GM19351 (cell line): Measurements from ENCODE around the gene ATRAID.
"Not testable (repeated sequence)": the region's sequence is repeated elsewhere in the genome, so short reads cannot be mapped to it uniquely, and the experiment has no call there.

Source experiments
- ATAC-seq: cut with Tn5 transposase; IDR thresholded peaks from one replicate; pipeline ENCODE4 v1.9.1; 2021; ENCODE audit warnings: mild to moderate bottlenecking, moderate library complexity; ENCODE audit not compliant: unreplicated experiment

ATRAID gene

DNA sequence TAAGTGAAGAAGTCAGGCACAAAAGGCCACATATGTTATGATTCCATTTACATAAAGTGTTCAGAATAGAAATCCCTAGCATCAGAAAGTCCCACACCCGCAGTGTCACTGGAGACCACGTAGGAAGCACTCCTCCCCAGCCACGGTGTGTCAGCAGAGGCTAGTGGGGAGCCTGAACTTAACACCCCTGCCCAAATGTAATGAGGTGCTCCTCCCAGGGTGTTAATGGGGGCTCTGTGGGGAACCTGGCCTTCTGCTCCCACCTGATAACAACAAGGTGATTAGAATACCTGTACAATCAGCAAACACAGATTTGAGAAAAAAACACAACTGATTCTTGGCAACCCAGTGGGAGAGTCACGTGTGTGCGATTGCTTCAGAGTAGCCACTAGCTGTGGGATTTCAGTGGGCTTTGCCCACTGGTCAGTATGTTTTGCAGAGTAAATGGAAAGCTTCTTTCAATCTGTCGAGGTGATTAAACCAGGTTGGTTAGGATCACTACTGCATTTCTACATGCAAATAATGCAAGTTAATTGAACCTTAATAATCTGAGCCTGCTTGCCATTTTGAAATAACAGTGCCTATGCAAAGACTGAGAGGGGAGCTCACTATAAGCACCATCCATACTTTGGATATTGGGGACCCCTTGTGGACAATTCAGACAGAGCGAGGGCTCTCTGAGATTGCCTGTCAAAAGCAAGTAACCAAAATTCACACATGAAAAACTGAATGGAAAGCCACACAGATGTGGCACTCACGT is 20.6 kb upstream of the ATRAID start:
- peak; percentile 50 for ATAC-seq

DNA sequence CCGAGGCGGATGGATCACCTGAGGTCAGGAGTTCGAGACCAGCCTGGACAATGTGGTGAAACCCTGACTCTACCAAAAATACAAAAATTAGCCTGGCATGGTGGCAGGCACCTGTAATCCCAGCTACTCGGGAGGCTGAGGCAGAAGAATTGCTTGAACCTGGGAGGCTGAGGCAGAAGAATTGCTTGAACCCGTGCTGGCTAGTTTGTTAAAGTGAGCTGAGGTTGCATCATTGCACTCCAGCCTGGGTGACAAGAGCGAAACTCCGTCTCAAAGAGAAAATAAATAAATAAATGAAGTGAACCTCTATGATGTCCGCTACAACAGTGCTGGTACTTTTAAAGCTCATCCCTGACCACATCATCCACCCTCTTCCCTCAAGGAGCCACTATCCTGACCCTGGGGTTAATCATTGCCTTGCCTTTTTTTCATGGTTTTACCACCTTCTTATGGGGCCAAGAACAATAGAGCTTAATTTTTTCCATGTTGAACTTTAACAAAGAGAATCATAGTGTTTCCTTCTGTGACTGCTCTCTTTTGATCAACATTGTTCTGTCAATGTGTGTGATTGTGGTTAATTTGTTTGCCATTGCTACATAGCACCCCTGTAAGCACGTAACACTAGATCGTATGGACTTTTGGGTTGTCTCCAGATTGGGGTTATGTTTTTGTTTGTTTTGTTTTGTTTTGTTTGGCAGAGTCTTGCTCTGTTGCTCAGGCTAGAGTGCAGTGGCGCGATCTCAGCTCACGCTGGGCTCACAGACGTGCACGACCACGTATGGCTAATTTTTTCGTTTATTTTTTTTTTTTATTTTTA is 17.1 kb upstream of the ATRAID start:
- ATAC-seq, result no peak

DNA sequence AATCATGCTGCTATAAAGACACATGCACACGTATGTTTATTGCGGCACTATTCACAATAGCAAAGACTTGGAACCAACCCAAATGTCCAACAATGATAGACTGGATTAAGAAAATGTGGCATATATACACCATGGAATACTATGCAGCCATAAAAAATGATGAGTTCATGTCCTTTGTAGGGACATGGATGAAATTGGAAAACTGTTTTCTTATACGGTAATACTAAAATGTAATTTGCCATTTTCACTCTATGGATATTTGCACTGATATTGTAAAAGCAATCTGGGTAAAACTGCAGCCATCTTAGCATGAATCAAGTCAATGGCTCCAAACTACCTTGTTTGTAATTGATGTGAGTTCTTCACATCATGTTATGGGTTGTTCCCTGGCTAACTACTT is 16.0 kb upstream of the ATRAID start:
- not testable (repeated sequence) for ATAC-seq

DNA sequence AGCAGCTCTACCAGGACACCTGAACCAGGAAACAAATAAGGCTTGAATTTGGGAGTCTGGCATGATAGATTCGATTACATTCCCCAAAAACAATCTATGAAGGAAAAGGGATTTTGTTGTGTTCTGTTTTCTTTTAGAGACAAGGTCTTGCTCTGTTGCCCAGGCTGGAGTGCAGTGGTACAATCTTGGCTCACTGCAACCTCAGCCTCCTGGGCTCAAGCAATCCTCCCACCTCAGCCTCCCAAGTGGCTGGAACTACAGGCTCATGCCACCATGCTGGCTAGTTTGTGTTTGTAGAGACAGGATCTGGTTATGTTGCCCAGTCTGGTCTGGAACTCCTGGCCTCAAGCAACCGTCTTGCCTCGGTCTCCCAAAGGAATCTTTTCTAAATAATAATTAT is 13.8 kb upstream of the ATRAID start:
- not testable (repeated sequence) for ATAC-seq

DNA sequence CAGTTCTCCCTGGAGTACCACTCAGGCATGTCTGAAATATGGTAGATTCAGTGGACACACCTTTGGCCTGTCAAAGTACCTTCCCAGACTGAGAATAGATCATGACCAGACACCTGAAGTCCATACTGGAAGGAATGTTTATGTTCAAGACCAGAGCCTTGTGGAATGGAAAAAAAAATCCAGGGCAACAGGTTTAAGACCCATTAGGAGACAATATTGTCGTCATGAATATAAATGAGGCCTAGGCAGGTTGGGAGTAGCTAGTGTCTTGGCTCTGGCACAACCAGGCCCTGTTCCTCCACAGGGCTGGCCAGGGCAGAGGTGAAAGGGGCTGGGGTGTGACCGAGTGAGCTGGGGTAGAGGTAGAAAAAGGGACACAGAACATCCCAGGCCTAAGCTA is 13.2 kb upstream of the ATRAID start:
- ATAC-seq, result no peak

DNA sequence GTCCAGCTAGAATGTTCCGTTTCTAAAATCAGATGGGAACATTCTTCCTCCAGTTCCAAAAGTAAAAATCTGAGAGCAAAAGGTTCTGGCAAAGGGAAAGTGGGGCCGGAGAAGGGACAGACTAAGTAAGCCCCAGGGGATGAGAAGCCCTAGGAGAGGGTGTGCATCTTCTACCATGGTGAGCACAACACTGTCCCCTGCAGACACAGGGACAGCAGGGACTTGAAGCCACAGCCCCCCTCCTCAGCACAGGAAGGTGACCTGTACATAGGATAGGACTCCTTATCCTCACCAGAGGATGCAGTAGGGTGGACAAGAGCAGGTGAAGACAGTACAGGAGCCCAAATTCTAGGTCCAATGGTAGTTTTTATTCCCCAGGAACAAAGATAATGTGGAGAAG is 12.6 kb upstream of the ATRAID start:
- no peak for ATAC-seq

DNA sequence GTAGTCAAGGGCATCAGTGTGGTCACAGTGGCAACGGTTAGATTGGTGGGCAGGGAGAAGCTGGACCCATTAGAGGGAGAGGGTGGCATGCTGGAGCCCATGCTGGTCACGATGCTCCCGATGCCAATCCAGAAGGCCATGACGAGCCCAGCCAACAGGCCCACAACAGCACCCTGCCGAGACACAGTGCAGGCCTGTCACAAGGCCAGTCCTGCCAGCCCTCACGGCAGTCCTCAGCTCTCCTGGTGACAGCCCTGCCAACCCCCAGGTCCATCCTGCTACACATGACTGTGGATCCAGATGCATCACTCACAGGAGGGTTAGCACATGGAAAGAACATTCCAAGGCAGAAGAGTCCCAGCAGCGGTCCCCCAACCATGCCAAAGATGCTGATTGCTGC is 10.2 kb upstream of the ATRAID start:
- no peak for ATAC-seq

DNA sequence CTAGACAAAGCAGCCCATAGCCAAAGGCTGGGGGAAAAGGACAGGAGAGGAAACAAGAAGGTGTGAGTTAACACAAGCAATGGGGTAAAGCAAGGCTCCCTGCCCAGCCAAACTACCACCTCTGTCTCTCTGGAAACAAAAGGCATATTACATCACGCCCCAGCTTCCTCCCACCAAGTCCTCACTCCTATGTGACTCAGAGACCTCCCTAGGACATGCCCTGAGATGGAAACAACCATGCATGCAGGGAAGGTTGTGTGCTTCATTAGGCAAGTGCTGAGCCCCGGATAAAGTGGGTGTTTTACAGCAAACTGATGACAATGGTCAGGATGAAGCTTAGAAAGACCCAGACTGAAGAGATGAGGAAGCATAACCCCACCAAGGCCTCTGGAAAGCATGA is 9.0 kb upstream of the ATRAID start:
- no peak for ATAC-seq

DNA sequence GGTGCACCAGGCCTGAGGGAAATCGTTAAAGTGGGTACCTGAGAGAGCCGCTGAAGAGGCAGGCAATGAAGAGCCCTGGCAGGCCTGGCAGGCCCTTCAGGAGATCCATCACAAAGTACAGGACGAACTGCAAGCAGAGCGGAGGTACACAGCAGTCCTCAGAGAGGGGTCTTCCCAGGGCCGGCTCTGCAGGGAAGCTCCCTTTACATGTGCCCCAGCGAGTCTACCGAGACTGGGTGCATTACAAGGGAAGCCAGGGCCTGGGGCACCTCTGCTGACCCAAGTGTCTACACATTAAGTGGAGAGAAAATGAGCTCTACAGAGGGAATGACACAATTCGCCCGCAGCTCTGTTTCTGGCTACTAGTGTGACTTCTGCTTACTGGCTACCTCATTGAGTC is 8.1 kb upstream of the ATRAID start:
- no peak for ATAC-seq

DNA sequence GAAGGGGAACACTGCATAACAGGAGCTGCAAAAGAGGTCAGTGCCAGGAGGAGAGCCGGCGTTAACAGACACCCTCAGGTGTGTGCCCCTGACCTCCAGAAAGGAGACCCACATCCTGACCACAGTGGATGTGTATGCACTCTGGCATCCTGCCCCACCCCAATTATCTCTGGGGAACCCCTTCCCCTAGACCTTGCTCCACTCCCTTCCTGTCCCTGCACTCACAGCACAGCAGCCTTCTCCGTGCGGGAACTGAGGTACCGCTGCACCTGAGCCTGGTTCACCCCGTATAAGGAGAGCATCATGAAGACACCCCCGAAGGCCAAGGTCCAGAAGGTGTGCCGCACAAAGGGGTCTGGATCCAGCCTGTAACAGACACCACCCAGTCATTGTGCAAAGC is 7.3 kb upstream of the ATRAID start:
- no peak for ATAC-seq

DNA sequence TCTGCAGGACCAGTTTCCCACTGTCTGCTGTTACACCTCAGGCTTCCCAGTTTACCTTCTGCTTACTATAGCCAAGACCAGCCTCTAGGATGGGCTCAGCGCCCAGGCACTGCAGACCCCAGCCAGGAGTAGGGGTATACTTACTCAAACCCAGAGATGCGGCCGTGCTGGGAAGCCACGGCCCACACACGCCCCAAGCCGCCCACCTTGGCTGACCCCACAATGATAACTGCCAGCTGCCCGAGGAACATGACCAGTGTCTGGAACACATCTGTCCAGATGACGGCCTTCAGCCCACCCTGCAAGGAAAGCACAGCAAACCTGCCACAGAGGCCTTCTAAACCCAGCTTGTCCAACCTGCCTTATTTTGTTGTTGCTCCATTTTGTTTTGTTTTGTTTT is 6.6 kb upstream of the ATRAID start:
- no peak for ATAC-seq

DNA sequence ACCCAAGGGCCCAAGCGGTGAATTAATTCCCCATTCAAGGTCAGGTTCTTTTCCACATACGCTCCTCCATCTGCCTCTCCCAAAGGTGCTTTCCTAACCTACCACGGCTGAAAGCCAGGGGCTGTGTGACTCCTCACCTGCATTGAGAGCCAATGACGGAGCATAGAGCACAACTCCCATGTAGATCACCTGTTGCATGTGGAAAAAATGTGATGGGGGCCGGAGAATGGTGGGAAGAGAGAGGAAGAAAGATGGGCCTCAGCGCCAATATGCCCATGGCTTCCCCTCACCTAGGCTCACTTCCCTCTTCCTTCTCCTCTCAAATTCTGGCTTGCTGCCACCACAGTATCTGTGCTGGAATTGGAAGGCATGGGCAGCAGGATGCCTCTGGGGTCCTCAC is 5.5 kb upstream of the ATRAID start:
- no peak for ATAC-seq

DNA sequence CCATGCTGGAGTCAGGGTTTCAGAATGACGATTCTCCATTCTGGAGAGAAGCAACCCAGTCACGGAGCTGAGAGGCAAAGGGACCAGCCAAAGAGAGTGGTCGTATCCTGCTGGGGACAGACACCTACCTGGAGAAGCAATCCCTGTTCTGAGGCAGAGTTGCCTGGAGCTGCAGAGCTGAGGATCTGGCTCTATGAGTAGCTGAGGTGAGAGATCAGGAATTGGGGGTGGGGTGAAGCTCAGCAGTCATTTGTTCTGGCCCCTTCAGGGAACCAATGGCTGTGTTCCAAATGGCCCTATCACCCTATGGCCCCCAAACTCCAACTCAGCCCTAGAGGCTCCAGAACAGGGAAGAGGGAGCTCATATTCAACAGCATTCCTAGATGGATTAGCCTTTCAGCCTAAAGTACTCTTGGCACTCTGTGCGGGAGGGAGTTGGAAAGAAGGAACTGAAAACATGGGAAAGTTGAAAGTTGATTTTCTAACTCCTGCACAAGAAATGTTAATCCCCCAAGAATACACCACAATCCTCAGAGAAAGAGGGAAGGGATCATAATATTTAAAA is 3.3 kb upstream of the ATRAID start:
- no peak for ATAC-seq

DNA sequence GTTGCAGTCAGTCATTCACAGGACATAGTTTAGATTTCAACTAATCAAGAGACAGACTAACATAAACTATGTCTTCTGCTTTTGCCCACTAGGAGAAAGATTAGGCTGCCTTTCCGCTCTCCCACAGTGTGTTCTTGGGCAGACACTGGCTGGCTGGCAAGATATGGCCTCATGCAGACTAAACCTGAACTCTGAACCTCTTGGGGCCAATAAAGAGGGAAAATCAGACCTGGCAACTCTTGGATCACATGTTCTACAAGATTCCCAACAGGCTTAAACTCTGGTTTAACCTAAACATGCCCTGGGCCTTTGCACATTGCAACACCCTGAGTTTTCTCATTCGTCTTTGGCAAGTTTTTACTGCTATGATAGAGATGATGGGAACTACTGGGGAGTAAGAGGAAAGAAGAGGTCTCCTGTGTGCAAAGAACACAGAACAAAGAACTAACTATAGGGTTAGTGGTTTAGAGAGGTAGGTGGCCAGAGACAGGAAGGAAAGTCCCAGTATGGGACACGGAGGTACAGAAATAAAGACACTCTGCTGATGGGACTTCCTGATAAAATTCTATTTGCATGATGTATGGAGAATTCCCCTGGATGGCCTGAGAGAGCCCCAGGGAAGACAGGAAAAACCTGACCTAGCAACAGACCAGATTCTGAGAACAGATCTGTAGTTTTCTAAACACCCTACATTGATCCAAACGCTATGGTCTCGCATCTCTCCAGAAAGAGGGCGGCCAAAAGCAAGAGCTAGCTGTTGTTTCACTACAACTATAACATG is 2.0 kb upstream of the ATRAID start:
- no peak for ATAC-seq

DNA sequence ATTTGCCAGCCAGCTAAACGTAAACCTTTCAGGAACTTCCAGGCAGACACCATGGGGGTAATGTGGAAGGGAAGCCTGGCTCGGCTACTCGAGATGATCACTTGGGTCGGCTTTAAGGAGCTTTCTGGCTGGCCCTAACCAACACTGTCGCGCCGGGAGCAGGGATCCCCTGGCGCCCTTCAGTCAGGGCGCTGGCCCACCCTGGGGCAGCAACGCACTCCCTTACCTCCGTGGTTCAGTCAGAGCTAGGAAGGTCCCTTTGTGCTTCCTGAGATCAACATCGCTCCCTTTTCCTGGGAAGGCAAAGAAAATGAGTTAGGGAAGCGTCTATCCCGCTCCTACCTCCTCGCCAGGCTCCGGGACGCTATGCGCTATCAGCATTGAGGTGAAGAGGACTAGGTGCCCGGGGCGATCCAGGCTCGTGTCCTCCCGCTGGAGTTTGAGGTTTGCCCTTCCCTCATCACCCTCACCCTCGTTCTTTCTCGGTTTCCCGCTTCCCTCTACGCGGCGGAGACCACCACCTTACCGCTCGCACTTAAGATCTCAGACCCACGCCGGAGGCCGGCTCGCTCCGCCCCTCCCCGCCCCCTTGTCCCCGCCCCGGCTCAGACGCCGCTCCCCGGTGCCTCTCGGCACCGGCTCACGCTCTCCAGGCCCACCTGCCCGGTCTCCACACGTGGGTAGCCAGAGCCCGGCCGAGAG is 449 bp upstream of the ATRAID start:
- ATAC-seq, result no peak

DNA sequence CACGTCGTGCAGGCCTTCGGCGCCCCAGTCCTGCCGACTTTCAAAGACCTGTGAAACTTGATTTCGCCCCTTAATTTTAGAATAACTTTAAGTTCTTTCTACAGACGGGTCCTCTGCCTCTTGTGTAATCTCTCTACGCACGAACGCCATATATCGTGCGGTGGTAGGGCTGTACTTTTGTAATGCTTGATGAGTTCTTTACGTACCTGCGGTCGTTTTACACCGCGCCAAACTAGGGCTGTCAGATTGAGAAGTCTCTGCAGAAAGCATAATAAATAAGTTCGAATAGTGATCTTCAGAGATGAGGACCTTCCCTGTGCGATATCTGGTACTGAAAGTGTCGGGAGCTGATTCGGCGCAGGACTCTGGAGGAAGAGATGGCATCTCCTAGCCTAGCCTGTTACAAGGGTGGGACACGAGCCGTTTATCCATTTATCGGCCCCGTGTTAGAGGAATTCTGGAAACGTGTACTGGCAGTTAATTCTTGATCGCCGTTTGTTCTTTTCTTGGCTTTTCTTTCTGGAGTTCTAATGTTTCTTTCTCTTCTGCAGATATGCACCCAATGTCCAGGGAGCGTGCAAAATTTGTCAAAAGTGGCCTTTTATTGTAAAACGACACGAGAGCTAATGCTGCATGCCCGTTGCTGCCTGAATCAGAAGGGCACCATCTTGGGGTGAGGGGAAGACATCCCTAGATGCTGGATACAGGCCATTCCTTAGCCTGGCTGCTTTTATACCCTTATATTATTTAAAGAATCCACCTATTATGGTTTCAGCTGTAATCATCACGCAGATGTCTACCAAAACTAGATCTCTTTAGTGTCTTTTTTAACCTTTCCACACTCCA is 1.0 kb downstream of the ATRAID start:
- ATAC-seq, result peak; percentile 26

DNA sequence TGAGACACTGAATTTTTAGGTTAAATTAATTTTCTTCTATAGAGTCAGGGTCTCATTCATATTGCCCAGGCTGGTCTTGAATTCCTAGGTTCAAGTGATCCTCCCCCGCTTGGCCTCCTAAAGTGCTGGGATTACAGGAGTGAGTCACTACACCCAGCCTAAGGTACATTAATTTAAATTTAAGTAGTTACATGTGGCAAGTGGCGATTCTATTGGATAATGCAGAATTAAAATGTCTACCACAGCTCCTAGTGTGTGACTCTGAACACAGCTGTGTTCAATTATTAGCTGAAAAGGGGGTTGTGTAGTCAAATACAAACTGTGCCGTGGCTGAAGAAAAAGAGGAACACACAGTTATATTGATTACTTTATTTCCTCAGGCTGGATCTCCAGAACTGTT is 3.1 kb downstream of the ATRAID start:
- ATAC-seq, result no peak

DNA sequence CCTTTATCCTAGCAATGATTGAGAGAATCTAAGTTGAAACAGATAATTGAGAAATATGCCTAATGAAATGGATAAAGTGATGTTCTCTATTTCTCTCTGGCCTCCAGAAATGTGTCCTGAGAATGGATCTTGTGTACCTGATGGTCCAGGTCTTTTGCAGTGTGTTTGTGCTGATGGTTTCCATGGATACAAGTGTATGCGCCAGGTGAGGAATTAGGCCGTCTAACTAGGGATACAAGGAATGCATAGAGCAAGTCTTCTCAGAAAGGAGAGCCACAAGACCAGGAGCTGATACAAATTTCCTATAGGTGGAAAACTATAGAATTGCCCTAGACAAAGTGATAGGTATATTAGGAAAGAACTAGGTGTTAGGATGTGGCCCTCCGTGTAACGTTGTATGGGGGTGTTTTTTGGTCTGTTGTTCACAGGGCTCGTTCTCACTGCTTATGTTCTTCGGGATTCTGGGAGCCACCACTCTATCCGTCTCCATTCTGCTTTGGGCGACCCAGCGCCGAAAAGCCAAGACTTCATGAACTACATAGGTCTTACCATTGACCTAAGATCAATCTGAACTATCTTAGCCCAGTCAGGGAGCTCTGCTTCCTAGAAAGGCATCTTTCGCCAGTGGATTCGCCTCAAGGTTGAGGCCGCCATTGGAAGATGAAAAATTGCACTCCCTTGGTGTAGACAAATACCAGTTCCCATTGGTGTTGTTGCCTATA is 4.7 kb downstream of the ATRAID start:
- ATAC-seq, result no peak
